HCT116 (cell line): ENCODE measurements around the gene SLAMF6. TPM values are rescaled to one million over a fixed set of nuclear protein-coding genes. Genes with fewer than 3 reads are reported as not detected.

Experiments
- ATAC-seq: fragments of 200-7000 bp; cut with Tn5 transposase; 2 replicates; pipeline ENCODE4 v1.9.1; 2020; ENCODE audit warnings: mild to moderate bottlenecking, moderate library complexity
- BruUV-seq: library from RNA; stranded (reverse); fragments of 400-500 nt; replicated peaks from 2 replicates; lab custom pipeline; 2021; lab: Mats Ljungman, UMichigan
- CTCF ChIA-PET: fragments of 300-600 bp; sonication (Branson Sonifier 250); formaldehyde crosslinking; loops from one replicate; lab custom pipeline; 2021; ENCODE audit warnings: antibody characterized with exemption; lab: Charles Lee
- POLR2A ChIA-PET: fragments of 300-600, 350-600 bp; sonication (Branson Sonifier 250); formaldehyde crosslinking; loops from one replicate; lab custom pipeline; 2021; ENCODE audit warnings: antibody characterized with exemption; lab: Charles Lee
- RAD21 ChIA-PET, 2 experiments: fragments of 300-600 bp; sonication (Branson Sonifier 250); formaldehyde crosslinking; loops; one replicate each; lab custom pipeline; 2023; ENCODE audit warnings: low total read pairs in 2 of 2; ENCODE audit not compliant: uncharacterized antibody in 2 of 2, unreplicated experiment in 2 of 2, low non-redundant PET in 1 of 2; lab: Charles Lee
- DNase-seq: peaks from one replicate; pipeline ENCODE4 v3.0.0-alpha.2; 2010; ENCODE audit warnings: low read depth, low spot score
- H2AFZ ChIP-seq: fragments of 200-600 bp; shearing (Covaris generic), sonication (generic); 2 replicates; pipeline ENCODE4 v1.6.1; 2017; ENCODE audit warnings: low read depth, mixed run types, mixed read lengths, antibody characterized with exemption, low read length; ENCODE audit not compliant: poor library complexity, severe bottlenecking
- H3K27ac ChIP-seq: 2 replicates; pipeline ENCODE4 v1.5.1; 2012; ENCODE audit warnings: low read depth, low read length
- H3K27me3 ChIP-seq: fragments of 200-600 bp; sonication (generic); 2 replicates; pipeline ENCODE4 v1.6.1; 2016; ENCODE audit warnings: mixed run types, low read length, mixed read lengths; ENCODE audit not compliant: insufficient read depth
- H3K36me3 ChIP-seq, 2 experiments: fragments of 200-500 bp in 1 of 2; fragments of 200-600 bp in 1 of 2; sonication (Bioruptor generic) in 1 of 2; sonication (generic) in 1 of 2; 2 replicates each; pipeline versions ENCODE4 v1.5.1 to v1.6.1; 2014 to 2016; ENCODE audit warnings: low read length in 2 of 2, inconsistent platforms in 1 of 2, mixed read lengths in 1 of 2, mixed run types in 1 of 2; ENCODE audit not compliant: insufficient read depth in 2 of 2, control insufficient read depth in 1 of 2
- H3K4me1 ChIP-seq, 2 experiments: fragments of 200-600 bp in 1 of 2; sonication (generic) in 1 of 2; 2 replicates each; pipeline versions ENCODE4 v1.5.1 to v1.6.1; 2012 to 2017; ENCODE audit warnings: low read length in 2 of 2, inconsistent platforms in 1 of 2, mild to moderate bottlenecking in 1 of 2, mixed read lengths in 1 of 2, mixed run types in 1 of 2, moderate library complexity in 1 of 2; ENCODE audit not compliant: insufficient read depth in 2 of 2, control insufficient read depth in 1 of 2
- H3K4me2 ChIP-seq: fragments of 200-600 bp; sonication (generic); 2 replicates; pipeline ENCODE4 v1.6.1; 2017; ENCODE audit warnings: mixed run types, low read length, mixed read lengths
- H3K4me3 ChIP-seq, 2 experiments: fragments of 200-600 bp in 1 of 2; sonication (generic) in 1 of 2; replicated peaks in 1 of 2; 2 replicates each; pipeline ENCODE4 v1.5.1; 2011 to 2016; ENCODE audit warnings: low read length in 2 of 2, control low read depth in 1 of 2, low read depth in 1 of 2, mild to moderate bottlenecking in 1 of 2, mixed read lengths in 1 of 2, mixed run types in 1 of 2
- H3K79me2 ChIP-seq: fragments of 200-600 bp; sonication (generic); 2 replicates; pipeline ENCODE4 v1.6.1; 2017; ENCODE audit warnings: mild to moderate bottlenecking, mixed run types, low read length, moderate library complexity, mixed read lengths; ENCODE audit not compliant: insufficient read depth
- H3K9ac ChIP-seq: fragments of 200-600 bp; sonication (generic); 2 replicates; pipeline ENCODE4 v1.6.1; 2016; ENCODE audit warnings: low read length, mixed read lengths
- H3K9me2 ChIP-seq: fragments of 200-600 bp; sonication (generic), shearing (Covaris generic); 2 replicates; pipeline ENCODE4 v1.6.1; 2017; ENCODE audit warnings: mixed run types, mild to moderate bottlenecking, moderate library complexity; ENCODE audit not compliant: insufficient read depth
- H3K9me3 ChIP-seq, 2 experiments: fragments of 200-500 bp in 1 of 2; fragments of 200-600 bp in 1 of 2; sonication (Bioruptor generic) in 1 of 2; sonication (generic) in 1 of 2; 2 replicates each; pipeline ENCODE4 v1.6.1; 2014 to 2017; ENCODE audit warnings: low read length in 2 of 2, mixed read lengths in 2 of 2, inconsistent platforms in 1 of 2, low read depth in 1 of 2, mild to moderate bottlenecking in 1 of 2, mixed run types in 1 of 2, moderate library complexity in 1 of 2; ENCODE audit not compliant: control insufficient read depth in 1 of 2, insufficient read depth in 1 of 2
- H4K20me1 ChIP-seq: fragments of 200-600 bp; sonication (generic), shearing (Covaris generic); 2 replicates; pipeline ENCODE4 v1.6.1; 2017; ENCODE audit warnings: mixed run types, mild to moderate bottlenecking, moderate library complexity; ENCODE audit not compliant: insufficient read depth
- ATF3 ChIP-seq: IDR thresholded peaks from 2 replicates; pipeline ENCODE4 v1.6.1; 2012
- CBX3 ChIP-seq: IDR thresholded peaks from 2 replicates; pipeline ENCODE4 v1.6.1; 2012; ENCODE audit warnings: low read depth
- CEBPB ChIP-seq: IDR thresholded peaks from 2 replicates; pipeline ENCODE4 v1.6.1; 2012; ENCODE audit warnings: low read depth
- EGR1 ChIP-seq: IDR thresholded peaks from 2 replicates; pipeline ENCODE4 v1.6.1; 2012; ENCODE audit warnings: low read depth
- ELF1 ChIP-seq: IDR thresholded peaks from 2 replicates; pipeline ENCODE4 v1.6.1; 2012; ENCODE audit warnings: low read depth, borderline replicate concordance
- EZH2 ChIP-seq: fragments of 200-600 bp; sonication (generic); IDR thresholded peaks from 2 replicates; pipeline ENCODE4 v1.6.1; 2017; ENCODE audit warnings: antibody characterized with exemption, mixed run types
- EZH2phosphoT487 ChIP-seq: fragments of 200-600 bp; IDR thresholded peaks from 2 replicates; pipeline ENCODE4 v1.6.1; 2018; ENCODE audit warnings: antibody characterized with exemption, borderline replicate concordance
- FOSL1 ChIP-seq: IDR thresholded peaks from 2 replicates; pipeline ENCODE4 v1.6.1; 2012; ENCODE audit warnings: low read depth
- MAX ChIP-seq: IDR thresholded peaks from 2 replicates; pipeline ENCODE4 v1.6.1; 2012
- POLR2A ChIP-seq: IDR thresholded peaks from 2 replicates; pipeline ENCODE4 v1.7.0; 2011; ENCODE audit warnings: borderline replicate concordance; ENCODE audit not compliant: insufficient read depth, insufficient read length; ENCODE audit errors: extremely low read depth
- REST ChIP-seq: IDR thresholded peaks from 2 replicates; pipeline ENCODE4 v1.6.1; 2012; ENCODE audit warnings: low read depth
- SIN3A ChIP-seq: IDR thresholded peaks from 2 replicates; pipeline ENCODE4 v1.6.1; 2012; ENCODE audit warnings: low read depth
- SP1 ChIP-seq: IDR thresholded peaks from 2 replicates; pipeline ENCODE4 v1.6.1; 2012; ENCODE audit warnings: low read depth
- SRF ChIP-seq: IDR thresholded peaks from 2 replicates; pipeline ENCODE4 v1.6.1; 2012; ENCODE audit warnings: low read depth
- TCF7L2 ChIP-seq: IDR thresholded peaks from 2 replicates; pipeline ENCODE4 v1.7.0; 2011; ENCODE audit warnings: borderline replicate concordance, inconsistent platforms; ENCODE audit not compliant: insufficient read depth, insufficient read length; ENCODE audit errors: extremely low read depth
- ZBTB33 ChIP-seq: IDR thresholded peaks from 2 replicates; pipeline ENCODE4 v1.6.1; 2011; ENCODE audit warnings: mild to moderate bottlenecking, low read length, moderate library complexity; ENCODE audit not compliant: insufficient replicate concordance; ENCODE audit errors: extremely low read depth
- intact Hi-C: fragments of 100-400 bp; cut with micrococcal nuclease; formaldehyde crosslinking; loops from 2 replicates; pipeline ENCODE4 v1.10.0; 2022
- total RNA-seq: library from RNA; stranded (reverse); gene quantifications from one replicate; pipeline ENCODE4 v1.2.1, GENCODE V29; 2021; ENCODE audit not compliant: unreplicated experiment
- TF ChIP-seq, protein P1 (sequence below), 3 experiments: fragments of 200-600 bp in 1 of 3; sonication (generic) in 1 of 3; IDR thresholded peaks in 2 of 3; conservative IDR thresholded peaks in 1 of 3; 2 replicates each; pipeline ENCODE4 v1.5.1; 2012 to 2017; ENCODE audit warnings: low read depth in 2 of 3, low read length in 2 of 3, antibody characterized with exemption in 1 of 3, borderline replicate concordance in 1 of 3, control low read depth in 1 of 3, mild to moderate bottlenecking in 1 of 3, mixed read lengths in 1 of 3, mixed run types in 1 of 3, moderate library complexity in 1 of 3; ENCODE audit not compliant: insufficient read depth in 1 of 3

Gene SLAMF6
- total RNA-seq, 1 experiment from 2014 or later = not detected

DNA sequence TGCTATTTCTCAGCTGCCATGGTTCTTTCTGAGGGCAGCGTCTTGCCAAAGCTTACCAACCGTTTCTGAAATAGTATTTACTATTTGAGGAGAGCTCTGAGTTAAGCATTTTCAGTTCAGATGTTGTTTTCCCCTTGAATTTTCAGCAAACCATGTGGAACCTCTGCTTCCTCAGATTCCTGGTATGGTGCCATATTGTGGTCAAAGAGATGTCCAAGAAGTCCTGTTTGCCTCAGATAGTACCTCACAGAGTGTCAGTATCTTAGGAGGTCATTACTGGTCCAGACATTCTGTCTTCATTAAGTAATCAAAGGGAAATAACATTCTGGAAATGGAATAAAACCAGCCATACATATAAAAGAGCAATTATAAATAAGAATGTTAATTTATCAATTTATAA lies 86.1 kb downstream of the SLAMF6 start:
- Histone ChIP-seq H2AFZ (no peak overlapping the region), H3K9me2 (no peaks in the 10 kb centered on the region), H4K20me1 (no peaks in the 10 kb centered on the region), H3K36me3 (no peaks in the 10 kb centered on the region), H3K79me2 (no peaks in the 10 kb centered on the region), H3K27me3 (no peaks in the 10 kb centered on the region), H3K9ac (no peak overlapping the region), H3K4me2 (no peak overlapping the region), H3K9me3 (no peaks in the 10 kb centered on the region), H3K27ac (no peak overlapping the region), H3K4me3 (no peak overlapping the region), H3K4me1 (peaks cover 0 to 4% of the 10 kb centered on the region in 2 experiments; a peak in 1 of 4 replicates)
- intact Hi-C loops = no loop called here
- ATAC-seq (no peak), DNase-seq (no peak)
- RAD21 ChIA-PET = no interaction called here
- TF ChIP-seq ATF3 = no peak
- no peak for TF ChIP-seq SIN3A
- no peak for TF ChIP-seq CEBPB
- no peak for TF ChIP-seq POLR2A
- no peak for TF ChIP-seq EZH2phosphoT487
- TF ChIP-seq EGR1 = no peak
- TF ChIP-seq SRF = no peak
- TF ChIP-seq FOSL1 = no peak
- TF ChIP-seq EZH2 = no peak
- no peak for TF ChIP-seq MAX
- TF ChIP-seq ZBTB33 = no peak
- no peak for TF ChIP-seq TCF7L2
- no peak for TF ChIP-seq REST
- no peak for TF ChIP-seq SP1
- TF ChIP-seq, protein P1, sequence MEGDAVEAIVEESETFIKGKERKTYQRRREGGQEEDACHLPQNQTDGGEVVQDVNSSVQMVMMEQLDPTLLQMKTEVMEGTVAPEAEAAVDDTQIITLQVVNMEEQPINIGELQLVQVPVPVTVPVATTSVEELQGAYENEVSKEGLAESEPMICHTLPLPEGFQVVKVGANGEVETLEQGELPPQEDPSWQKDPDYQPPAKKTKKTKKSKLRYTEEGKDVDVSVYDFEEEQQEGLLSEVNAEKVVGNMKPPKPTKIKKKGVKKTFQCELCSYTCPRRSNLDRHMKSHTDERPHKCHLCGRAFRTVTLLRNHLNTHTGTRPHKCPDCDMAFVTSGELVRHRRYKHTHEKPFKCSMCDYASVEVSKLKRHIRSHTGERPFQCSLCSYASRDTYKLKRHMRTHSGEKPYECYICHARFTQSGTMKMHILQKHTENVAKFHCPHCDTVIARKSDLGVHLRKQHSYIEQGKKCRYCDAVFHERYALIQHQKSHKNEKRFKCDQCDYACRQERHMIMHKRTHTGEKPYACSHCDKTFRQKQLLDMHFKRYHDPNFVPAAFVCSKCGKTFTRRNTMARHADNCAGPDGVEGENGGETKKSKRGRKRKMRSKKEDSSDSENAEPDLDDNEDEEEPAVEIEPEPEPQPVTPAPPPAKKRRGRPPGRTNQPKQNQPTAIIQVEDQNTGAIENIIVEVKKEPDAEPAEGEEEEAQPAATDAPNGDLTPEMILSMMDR (IDR thresholded peaks at IDR 0.05 in 2 of 3, conservative IDR thresholded peaks at IDR 0.05 in 1 of 3; ENCODE audit: borderline replicate concordance in 1 of 3, insufficient read depth in 1 of 3, low read depth in 2 of 3, low read length in 2 of 3) = no peak
- TF ChIP-seq CBX3 = no peak
- no peak for TF ChIP-seq ELF1
- no TSS peak for BruUV-seq
- CTCF ChIA-PET = no interaction called here
- POLR2A ChIA-PET = no interaction called here
